CD1c-positive myeloid dendritic cell (primary cell): ENCODE measurements around the gene POU3F3.

Source experiments
- DNase-seq: peaks from one replicate; pipeline ENCODE4 v3.0.0-alpha.2; 2016; ENCODE audit errors: extremely low spot score

The POU3F3 gene

DNA sequence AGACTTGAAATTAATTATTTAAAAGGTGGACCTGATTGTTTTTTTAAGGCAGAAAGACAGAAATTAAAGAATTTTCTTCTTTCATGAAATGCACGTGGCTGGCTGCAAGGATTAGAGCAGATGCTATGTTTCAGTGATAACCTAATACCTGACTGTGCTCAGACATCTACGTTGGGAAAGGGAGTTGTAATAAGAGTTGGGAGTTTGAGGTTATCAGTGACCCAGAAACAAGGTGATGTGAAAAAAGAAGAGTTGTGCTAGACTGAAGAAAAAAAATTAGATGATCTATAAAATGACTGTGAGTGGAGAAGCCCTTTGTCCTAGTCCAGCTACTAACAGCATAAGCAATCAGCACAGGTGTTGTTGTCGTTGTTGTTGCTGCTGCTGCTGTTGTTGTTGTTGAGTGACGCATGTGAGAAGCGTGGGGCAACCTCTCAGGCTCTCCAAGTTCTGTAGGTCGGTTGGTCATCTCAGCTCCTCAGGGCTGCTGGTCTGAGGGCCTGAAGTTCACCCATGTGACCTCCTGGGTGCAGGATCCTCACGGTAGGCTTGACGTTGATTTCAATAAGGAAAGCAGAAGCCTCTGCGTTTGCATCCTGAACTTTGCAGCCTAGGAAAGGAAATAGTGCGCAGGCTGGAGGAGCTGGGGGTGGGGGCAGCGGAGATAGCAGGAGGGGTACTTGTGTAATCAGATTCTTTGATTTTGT, 7.6 kb downstream of the POU3F3 start:
- DNase-seq: peak; percentile 23

- DNase-seq: peak; percentile 46
Observed at GRCh38 chr2:104862058-104862941, 8.4 kb downstream of the POU3F3 start.

DNA sequence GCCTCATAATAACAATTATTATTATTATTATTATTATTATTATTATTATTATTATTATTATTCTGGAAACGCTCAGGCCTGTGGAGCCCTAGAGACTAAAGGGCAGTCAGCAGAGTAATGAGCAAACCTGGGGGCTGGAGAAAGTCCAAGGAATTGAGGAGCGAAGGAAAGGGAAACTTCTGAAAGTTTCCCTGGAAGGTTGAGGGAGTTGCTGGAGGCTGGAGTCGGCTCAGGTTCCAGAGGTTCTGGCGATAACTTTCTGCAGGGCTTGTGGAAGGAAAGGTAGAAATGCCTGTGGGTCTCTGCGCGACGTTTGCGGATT, 9.2 kb downstream of the POU3F3 start:
- no peak for DNase-seq

- no peak for DNase-seq
Observed at GRCh38 chr2:104863468-104864279, 9.8 kb downstream of the POU3F3 start.

DNA sequence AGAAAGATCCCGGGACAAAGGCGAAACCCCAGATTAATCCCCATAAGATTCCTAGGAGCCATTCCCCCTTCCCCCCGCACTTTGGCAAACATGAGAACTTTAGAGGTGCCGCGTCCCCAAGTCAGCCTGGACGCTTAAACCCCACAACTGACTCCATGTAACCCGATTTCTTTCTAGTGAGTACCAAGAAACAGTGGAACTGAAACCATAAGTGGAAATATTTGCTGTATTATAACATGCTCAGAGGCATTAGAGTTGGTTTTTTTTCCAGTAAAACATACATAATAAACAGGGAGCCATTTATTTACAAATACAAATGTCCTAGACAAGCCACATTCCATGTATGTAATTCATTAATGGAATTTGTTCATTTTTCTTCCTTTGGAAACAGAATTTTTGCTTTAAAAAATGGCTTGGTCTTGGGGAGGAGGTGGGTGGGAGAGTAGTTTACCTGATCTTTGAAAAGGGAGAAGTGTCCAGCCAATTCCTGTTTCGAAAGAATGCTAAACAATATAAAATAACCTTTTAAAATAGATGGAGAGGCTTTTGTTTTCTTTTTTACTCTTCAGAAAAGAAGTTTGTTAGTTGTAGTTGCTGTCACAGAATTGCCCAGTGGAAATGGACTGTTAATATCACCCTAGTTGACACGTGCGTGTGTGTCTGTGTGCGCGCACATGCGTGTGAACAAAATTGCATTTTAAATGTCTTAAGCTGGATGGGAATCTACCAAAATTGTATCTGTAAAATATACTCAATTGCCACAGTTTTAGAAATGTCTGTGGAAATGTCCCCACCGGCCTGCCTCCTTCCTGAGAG, 10.6 kb downstream of the POU3F3 start:
- DNase-seq: no peak

GRCh38 chr2:104865096-104865470, 11.2 kb downstream of the POU3F3 start:
- DNase-seq: no peak

GRCh38 chr2:104866122-104866864, 12.4 kb downstream of the POU3F3 start:
- DNase-seq: no peak

DNA sequence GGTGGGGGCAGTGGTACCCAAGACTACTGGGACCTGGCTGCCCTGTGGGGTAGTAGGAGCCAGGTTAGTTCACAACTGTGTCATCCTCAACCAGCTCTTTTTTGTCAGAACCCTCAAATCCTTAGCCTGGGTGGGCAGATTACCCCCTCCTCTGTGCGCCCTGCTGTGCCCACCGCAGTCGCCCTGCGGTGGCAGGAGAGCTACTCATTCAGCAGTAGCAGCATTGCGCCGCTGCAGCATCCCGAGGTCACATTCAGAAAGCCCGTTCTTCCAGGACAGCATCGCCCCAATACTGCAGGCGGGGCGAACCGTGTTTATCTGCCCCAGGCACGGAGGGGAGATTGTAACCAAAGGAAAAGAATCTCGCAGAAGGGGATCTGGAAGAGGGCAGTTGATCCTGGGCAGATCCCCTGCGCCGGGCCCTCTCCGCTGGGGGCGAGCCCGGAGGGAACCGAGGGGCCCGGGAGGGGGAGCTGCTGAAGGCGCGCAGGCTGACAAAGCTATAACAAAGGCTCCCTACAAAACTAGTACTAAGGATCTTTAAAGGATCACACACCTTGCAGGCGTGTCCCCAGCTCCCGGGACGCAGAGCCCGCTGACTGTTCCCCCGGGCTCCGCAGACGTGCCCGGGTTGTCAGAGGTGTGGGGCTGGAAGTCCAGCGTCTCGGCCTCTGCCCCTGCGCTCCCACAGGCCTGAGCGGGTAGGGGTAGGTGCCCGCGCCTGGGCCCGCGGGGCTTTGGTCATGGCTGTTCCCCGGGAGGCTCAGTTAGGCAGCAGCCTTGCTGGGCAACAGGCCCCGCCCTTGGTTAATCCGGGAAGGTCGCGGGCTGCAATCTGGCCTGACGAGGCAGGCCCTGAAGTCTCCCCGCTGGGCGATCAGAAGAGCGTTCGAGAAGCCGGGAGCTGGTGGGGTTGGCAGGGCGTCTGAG, 13.2 kb downstream of the POU3F3 start:
- DNase-seq: no peak

DNA sequence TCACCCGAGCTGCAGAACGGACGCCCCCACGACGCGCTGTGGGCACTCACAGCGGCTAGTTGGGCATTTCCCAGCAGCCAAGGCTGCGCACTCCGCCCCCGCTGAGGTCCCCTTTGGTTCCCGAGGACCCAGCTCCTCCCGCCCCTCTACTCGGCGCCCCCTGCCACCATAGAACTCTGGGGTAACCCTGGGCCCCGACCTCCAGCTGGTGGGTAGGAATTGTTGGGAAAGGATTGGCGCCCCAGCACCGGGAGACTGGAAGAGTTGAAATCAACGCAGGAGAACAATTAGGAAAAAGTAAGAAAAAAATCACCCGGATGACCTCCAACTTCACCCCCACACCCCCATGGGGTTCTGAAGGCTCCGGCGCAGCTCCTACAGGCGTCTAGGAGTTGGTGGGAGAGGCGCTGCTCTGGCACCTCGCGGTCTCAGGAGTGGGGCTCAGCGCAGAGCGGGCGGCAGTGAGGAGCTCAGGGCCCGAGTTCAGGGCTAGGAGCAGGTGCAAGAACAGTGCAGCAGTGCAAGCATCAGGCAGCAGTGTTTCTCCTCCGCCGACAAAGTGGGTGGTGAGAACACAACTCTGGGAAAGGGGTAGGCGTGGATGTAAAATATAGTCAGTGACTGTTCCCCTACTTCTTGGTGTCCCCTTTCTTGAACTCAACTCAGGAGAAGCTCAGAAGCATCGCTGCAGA, 14.0 kb downstream of the POU3F3 start:
- no peak for DNase-seq

DNA sequence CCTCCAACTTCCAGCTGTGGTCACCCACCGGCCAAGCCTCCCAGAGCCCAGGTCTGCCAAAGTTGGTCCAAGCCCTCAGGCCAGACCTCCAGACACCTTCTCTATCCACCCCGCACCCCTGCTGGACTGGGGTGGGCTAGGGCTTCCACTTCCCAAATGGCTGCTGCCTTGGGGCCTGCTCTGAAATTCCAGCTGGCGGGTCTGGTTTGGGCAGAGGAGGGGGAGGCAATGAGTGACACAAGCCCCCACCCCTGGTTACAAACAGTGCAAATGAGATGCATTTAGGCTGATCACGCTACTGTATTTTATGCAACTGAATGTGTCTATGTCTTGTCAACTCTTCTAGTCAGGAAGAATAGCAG, 14.6 kb downstream of the POU3F3 start:
- no peak for DNase-seq

DNA sequence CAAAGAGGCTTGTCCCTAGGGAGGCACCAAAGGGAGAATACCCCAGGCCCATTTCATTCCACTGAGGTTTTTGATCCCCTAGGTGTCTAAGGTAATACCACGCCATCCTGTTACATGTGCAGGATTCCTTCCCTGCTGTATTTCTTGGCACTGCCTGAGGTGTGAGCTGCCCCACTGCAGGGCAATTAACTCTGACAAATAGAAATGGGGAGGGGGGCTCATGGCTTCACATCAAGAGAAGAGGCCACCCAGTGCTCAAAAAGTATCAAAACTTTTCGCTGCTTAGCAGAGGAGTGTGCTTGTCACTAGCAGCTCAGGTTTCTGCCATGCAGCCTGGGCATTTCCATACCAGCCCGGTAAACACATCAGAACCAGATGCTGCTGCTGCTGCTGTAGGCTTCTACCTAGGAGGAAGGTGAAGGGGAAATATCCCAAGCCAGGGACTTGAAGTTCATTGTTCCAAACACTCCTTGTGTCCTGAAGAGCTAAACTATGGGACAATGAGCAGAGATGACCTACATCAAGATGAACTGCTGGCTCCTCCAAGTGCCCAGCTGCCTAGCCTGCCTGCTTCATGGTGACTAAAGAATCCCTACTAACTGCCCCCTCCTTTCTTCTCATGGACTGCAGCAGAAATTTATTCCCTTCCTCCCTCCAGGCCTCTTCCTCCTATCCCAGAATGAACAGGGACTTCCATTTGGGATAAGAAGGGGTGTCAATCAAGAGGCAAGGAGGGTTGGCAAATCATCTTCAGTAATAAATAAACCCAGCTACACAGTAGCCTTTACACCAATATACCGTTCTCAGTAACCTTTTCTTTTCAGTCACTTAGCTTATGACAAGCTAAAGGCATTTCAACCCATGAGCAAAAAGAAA, 16.4 kb downstream of the POU3F3 start:
- no peak for DNase-seq

DNA sequence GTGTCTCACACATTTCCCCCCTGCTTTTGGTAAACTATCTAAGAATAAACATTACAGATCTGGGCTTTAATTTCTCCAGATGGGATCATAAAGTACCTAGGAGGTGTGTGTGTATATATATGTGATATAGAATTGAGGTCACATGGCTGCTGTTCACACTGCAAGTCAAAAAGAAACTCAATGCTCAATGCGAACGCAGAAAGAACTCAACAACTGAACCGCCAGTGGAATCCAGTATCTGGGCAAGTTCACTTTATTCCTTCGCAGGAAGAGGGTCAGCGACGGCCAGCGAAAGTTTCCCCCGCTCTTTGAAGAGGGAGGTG, 17.7 kb downstream of the POU3F3 start:
- DNase-seq: no peak

GRCh38 chr2:104871972-104872865, 18.3 kb downstream of the POU3F3 start:
- DNase-seq: no peak

- DNase-seq: peak; percentile 81
Observed at GRCh38 chr2:104872866-104873688, 19.2 kb downstream of the POU3F3 start.

- no peak for DNase-seq
Observed at GRCh38 chr2:104873689-104874054, 19.8 kb downstream of the POU3F3 start.

DNA sequence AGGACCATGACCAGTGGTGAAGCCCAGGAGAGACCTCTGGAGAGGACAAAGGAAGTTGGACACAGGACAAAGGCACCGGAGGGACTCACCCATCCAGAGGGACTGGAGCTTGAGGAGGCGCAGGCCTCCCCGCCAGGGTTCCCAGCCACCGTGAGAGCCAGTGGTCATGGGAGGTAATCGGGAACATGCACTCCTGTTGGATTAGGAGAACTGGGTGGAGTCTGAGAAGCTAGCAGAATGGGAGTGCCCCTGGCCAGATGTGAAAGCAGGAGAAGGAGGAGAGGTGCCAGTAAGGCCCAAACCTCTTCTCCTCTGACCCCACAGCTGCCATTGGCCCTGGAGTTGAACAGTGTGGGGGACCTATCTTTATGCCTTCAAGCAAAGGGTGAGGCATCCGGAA, 20.3 kb downstream of the POU3F3 start:
- no peak for DNase-seq

DNA sequence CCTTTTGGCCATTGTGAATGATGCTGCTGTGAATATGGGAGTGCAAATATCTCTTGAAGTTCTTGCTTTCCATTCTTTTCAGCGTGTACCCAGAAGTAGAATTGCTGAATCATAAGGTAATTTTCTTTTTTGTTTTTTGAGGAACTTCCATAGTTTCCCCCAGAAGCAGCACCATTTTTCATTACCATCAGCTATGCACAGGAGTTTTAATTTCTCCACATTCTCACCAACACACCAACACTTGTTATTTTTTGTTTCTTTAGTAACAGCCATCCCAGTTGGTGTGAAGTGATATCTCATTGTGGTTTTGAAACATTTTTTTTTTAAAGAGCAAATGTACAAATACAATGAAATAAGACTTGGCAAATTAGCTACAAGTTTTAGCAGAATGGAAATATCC, 21.3 kb downstream of the POU3F3 start:
- no peak for DNase-seq
